Activated T-cell treated with anti-CD3 and anti-CD28 coated beads for 48 hours (primary cell): ENCODE data around the gene CSTB.

ENCODE experiments used
- DNase-seq: peaks from one replicate; pipeline ENCODE4 v3.0.0-alpha.2; 2020; ENCODE audit warnings: low read depth

CSTB gene

GRCh38 chr21:43767984-43768867 is 7.9 kb downstream of the CSTB start:
- no peak for DNase-seq

GRCh38 chr21:43767498-43767983 is 8.6 kb downstream of the CSTB start:
- DNase-seq, result no peak

GRCh38 chr21:43766734-43767497 is 9.2 kb downstream of the CSTB start:
- no peak for DNase-seq

GRCh38 chr21:43764576-43765495 is 11.3 kb downstream of the CSTB start:
- DNase-seq, result no peak

GRCh38 chr21:43763901-43764523 is 12.1 kb downstream of the CSTB start:
- DNase-seq, result no peak

GRCh38 chr21:43762303-43763128 is 13.6 kb downstream of the CSTB start:
- no peak for DNase-seq

GRCh38 chr21:43761886-43762285 is 14.2 kb downstream of the CSTB start:
- no peak for DNase-seq

- no peak for DNase-seq
These were observed 15.6 kb downstream of the CSTB start for GRCh38 chr21:43760391-43760958.

GRCh38 chr21:43759651-43760050 is 16.5 kb downstream of the CSTB start:
- DNase-seq, result no peak

- no peak for DNase-seq
These were observed 17.3 kb downstream of the CSTB start for GRCh38 chr21:43758811-43759210.

GRCh38 chr21:43758111-43758641 is 17.9 kb downstream of the CSTB start:
- no peak for DNase-seq

- no peak for DNase-seq
These were observed 18.5 kb downstream of the CSTB start for GRCh38 chr21:43757601-43758000.

- DNase-seq, result no peak
These were observed 20.1 kb downstream of the CSTB start for GRCh38 chr21:43755820-43756594.

- DNase-seq, result no peak
These were observed 20.9 kb downstream of the CSTB start for GRCh38 chr21:43754948-43755781.

GRCh38 chr21:43753439-43753799 is 22.7 kb downstream of the CSTB start:
- no peak for DNase-seq

GRCh38 chr21:43752758-43753438 is 23.2 kb downstream of the CSTB start:
- DNase-seq, result no peak

- DNase-seq, result no peak
These were observed 24.0 kb downstream of the CSTB start for GRCh38 chr21:43751955-43752591.
